ENCODE measurements around the gene SCNN1A. TPM values are rescaled to one million over a fixed set of nuclear protein-coding genes. Genes with fewer than 3 reads are reported as not detected.

SCNN1A gene
- total RNA-seq, 1 experiment from 2014 or later = 118 TPM

DNA sequence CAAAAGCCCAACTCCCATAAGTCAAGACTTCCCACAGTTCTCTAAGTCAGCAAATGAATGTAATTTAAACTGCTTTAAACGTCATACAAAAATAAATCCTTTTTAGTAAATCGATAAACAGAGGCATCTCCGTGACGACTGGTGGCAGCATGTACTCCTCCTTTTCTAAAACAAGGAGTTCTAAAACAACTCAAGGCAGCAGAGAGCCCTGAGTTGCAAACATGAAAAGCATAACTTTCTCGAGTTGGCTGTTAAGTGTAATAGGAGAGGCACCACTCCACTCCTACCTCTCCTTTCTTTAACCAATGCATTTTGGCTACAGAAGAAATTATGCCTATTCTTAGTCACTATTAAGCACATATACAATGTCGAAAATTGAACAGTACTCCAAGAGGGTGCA lies 30.6 kb upstream of the SCNN1A start:
- BruUV-seq (replicated peaks) = no TSS peak
- ChIA-PET CTCF (no interaction called here), RAD21 (ENCODE audit: low non-redundant PET in 1 of 2, low total read pairs in 2 of 2, uncharacterized antibody in 2 of 2, unreplicated experiment in 2 of 2) (no interaction called here), POLR2A (no interaction called here)
- no peak overlapping the region for H3K4me3 ChIP-seq (replicated peaks in 1 of 2; ENCODE audit: low read depth in 1 of 2, low read length in 2 of 2)
- no peaks in the 10 kb centered on the region for H3K79me2 ChIP-seq (ENCODE audit: insufficient read depth, low read length)
- no peaks in the 10 kb centered on the region for H4K20me1 ChIP-seq (ENCODE audit: insufficient read depth)
- TF ChIP-seq EZH2 (IDR thresholded peaks at IDR 0.05) (no peak), JUND (IDR thresholded peaks at IDR 0.05) (no peak), FOSL1 (IDR thresholded peaks at IDR 0.05; ENCODE audit: low read depth) (no peak), ZNF274 (IDR thresholded peaks at IDR 0.05; ENCODE audit: low read depth, low read length) (no peak), YY1 (IDR thresholded peaks at IDR 0.05; ENCODE audit: extremely low read depth, insufficient replicate concordance, low read depth, low read length) (no peak), TCF7L2 (IDR thresholded peaks at IDR 0.05; ENCODE audit: borderline replicate concordance, extremely low read depth, insufficient read depth, insufficient read length) (no peak)
- TF ChIP-seq, protein P1, sequence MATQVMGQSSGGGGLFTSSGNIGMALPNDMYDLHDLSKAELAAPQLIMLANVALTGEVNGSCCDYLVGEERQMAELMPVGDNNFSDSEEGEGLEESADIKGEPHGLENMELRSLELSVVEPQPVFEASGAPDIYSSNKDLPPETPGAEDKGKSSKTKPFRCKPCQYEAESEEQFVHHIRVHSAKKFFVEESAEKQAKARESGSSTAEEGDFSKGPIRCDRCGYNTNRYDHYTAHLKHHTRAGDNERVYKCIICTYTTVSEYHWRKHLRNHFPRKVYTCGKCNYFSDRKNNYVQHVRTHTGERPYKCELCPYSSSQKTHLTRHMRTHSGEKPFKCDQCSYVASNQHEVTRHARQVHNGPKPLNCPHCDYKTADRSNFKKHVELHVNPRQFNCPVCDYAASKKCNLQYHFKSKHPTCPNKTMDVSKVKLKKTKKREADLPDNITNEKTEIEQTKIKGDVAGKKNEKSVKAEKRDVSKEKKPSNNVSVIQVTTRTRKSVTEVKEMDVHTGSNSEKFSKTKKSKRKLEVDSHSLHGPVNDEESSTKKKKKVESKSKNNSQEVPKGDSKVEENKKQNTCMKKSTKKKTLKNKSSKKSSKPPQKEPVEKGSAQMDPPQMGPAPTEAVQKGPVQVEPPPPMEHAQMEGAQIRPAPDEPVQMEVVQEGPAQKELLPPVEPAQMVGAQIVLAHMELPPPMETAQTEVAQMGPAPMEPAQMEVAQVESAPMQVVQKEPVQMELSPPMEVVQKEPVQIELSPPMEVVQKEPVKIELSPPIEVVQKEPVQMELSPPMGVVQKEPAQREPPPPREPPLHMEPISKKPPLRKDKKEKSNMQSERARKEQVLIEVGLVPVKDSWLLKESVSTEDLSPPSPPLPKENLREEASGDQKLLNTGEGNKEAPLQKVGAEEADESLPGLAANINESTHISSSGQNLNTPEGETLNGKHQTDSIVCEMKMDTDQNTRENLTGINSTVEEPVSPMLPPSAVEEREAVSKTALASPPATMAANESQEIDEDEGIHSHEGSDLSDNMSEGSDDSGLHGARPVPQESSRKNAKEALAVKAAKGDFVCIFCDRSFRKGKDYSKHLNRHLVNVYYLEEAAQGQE (IDR thresholded peaks at IDR 0.05; ENCODE audit: low read depth) = no peak
- TF ChIP-seq, protein P2, sequence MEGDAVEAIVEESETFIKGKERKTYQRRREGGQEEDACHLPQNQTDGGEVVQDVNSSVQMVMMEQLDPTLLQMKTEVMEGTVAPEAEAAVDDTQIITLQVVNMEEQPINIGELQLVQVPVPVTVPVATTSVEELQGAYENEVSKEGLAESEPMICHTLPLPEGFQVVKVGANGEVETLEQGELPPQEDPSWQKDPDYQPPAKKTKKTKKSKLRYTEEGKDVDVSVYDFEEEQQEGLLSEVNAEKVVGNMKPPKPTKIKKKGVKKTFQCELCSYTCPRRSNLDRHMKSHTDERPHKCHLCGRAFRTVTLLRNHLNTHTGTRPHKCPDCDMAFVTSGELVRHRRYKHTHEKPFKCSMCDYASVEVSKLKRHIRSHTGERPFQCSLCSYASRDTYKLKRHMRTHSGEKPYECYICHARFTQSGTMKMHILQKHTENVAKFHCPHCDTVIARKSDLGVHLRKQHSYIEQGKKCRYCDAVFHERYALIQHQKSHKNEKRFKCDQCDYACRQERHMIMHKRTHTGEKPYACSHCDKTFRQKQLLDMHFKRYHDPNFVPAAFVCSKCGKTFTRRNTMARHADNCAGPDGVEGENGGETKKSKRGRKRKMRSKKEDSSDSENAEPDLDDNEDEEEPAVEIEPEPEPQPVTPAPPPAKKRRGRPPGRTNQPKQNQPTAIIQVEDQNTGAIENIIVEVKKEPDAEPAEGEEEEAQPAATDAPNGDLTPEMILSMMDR (IDR thresholded peaks at IDR 0.05 in 2 of 3, conservative IDR thresholded peaks at IDR 0.05 in 1 of 3; ENCODE audit: borderline replicate concordance in 1 of 3, insufficient read depth in 1 of 3, low read depth in 2 of 3, low read length in 2 of 3) = no peak
- TF ChIP-seq, protein P3, sequence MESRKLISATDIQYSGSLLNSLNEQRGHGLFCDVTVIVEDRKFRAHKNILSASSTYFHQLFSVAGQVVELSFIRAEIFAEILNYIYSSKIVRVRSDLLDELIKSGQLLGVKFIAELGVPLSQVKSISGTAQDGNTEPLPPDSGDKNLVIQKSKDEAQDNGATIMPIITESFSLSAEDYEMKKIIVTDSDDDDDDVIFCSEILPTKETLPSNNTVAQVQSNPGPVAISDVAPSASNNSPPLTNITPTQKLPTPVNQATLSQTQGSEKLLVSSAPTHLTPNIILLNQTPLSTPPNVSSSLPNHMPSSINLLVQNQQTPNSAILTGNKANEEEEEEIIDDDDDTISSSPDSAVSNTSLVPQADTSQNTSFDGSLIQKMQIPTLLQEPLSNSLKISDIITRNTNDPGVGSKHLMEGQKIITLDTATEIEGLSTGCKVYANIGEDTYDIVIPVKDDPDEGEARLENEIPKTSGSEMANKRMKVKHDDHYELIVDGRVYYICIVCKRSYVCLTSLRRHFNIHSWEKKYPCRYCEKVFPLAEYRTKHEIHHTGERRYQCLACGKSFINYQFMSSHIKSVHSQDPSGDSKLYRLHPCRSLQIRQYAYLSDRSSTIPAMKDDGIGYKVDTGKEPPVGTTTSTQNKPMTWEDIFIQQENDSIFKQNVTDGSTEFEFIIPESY (IDR thresholded peaks at IDR 0.05; ENCODE audit: extremely low read depth, insufficient replicate concordance, low read length) = no peak
- TF ChIP-seq, protein P4, sequence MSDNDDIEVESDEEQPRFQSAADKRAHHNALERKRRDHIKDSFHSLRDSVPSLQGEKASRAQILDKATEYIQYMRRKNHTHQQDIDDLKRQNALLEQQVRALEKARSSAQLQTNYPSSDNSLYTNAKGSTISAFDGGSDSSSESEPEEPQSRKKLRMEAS (IDR thresholded peaks at IDR 0.05) = no peak
- no peaks in the 10 kb centered on the region for H3K9me2 ChIP-seq (ENCODE audit: insufficient read depth)
- H3K4me1 ChIP-seq (ENCODE audit: control insufficient read depth in 1 of 2, insufficient read depth in 2 of 2, low read length in 2 of 2) = no peaks in the 10 kb centered on the region
- no peak overlapping the region for H2AFZ ChIP-seq (ENCODE audit: low read depth, low read length, poor library complexity, severe bottlenecking)
- H3K36me3 ChIP-seq (ENCODE audit: control insufficient read depth in 1 of 2, insufficient read depth in 2 of 2, low read length in 2 of 2) = no peaks in the 10 kb centered on the region
- DNase-seq (ENCODE audit: low read depth, low spot score) = no peak
- H3K9me3 ChIP-seq (ENCODE audit: control insufficient read depth in 1 of 2, insufficient read depth in 1 of 2, low read depth in 1 of 2, low read length in 2 of 2) = no peaks in the 10 kb centered on the region
- ATAC-seq = no peak
- H3K27ac ChIP-seq (ENCODE audit: low read depth, low read length) = no peak overlapping the region
- H3K4me2 ChIP-seq (ENCODE audit: low read length) = no peak overlapping the region
- intact Hi-C loops (cut with micrococcal nuclease) = no loop called here
- H3K27me3 ChIP-seq (ENCODE audit: insufficient read depth, low read length) = no peaks in the 10 kb centered on the region
- no peak overlapping the region for H3K9ac ChIP-seq (ENCODE audit: low read length)
